ENCODE data around the gene CYLD.

DNA sequence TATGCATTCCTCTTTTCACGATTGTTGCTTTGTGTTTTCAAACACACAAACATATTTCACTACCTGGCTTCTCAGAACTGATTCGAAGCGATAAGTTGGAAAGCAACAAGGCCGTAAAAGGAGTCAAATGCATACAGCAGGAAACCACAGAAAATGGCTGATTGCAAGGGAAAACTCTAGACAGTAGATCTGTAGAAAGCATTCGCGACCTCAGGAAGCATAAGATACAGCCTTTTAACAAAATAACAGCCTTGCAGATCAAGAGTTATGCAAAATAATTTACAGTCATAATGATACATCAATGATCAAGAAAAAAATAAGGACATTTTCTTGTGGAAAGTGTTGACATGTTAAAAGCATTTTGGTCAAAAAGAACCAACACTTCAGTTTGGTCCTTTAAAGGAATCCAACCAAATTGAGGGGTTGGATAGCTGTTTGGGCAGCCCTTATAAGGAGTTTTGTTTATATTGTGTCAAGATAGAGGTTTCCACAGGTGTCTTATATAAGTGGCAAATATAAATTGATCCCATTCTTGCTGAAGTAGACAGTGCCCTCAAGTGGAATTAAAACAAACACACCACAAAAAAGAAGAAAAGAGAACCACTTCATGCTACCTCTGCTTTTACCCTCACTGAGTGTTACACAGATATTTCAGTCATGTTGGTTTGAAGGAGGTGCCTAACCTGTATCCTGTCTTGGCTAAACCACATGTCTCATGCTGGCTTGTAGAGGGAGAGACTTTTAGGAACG lies 5.5 kb downstream of the CYLD start:
- TF ChIP-seq EZH2 (IDR thresholded peaks at IDR 0.05; ENCODE audit: borderline replicate concordance, low read length), result no peak
- TF ChIP-seq, protein P1, sequence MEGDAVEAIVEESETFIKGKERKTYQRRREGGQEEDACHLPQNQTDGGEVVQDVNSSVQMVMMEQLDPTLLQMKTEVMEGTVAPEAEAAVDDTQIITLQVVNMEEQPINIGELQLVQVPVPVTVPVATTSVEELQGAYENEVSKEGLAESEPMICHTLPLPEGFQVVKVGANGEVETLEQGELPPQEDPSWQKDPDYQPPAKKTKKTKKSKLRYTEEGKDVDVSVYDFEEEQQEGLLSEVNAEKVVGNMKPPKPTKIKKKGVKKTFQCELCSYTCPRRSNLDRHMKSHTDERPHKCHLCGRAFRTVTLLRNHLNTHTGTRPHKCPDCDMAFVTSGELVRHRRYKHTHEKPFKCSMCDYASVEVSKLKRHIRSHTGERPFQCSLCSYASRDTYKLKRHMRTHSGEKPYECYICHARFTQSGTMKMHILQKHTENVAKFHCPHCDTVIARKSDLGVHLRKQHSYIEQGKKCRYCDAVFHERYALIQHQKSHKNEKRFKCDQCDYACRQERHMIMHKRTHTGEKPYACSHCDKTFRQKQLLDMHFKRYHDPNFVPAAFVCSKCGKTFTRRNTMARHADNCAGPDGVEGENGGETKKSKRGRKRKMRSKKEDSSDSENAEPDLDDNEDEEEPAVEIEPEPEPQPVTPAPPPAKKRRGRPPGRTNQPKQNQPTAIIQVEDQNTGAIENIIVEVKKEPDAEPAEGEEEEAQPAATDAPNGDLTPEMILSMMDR (IDR thresholded peaks at IDR 0.05; ENCODE audit: low read length), result peak; percentile 63
